K562 (cell line): ENCODE results near the gene CD320. TPM values are rescaled to one million over a fixed set of nuclear protein-coding genes. Genes with fewer than 3 reads are reported as not detected.

Experiments used
- CTBP1 ChIP-seq: fragments of 450-650 bp; IDR thresholded peaks from 2 replicates; pipeline ENCODE4 v1.6.1; 2016; ENCODE audit warnings: borderline replicate concordance
- NCOA4 ChIP-seq: fragments of 450-650 bp; IDR thresholded peaks from 2 replicates; pipeline ENCODE4 v1.6.1; 2018; ENCODE audit warnings: mild to moderate bottlenecking; ENCODE audit not compliant: partially characterized antibody
- PHB ChIP-seq: fragments of 250-450 bp; sonication (Bioruptor Pico); IDR thresholded peaks from 2 replicates; pipeline ENCODE4 v1.5.0; 2021
- PTTG1 ChIP-seq: fragments of 450-650 bp; IDR thresholded peaks from 2 replicates; pipeline ENCODE4 v1.6.1; 2016; ENCODE audit warnings: low read depth, mild to moderate bottlenecking, missing genetic modification characterization, missing compliant biosample characterization
- RHOXF2B ChIP-seq: fragments of 250-450 bp; sonication (Bioruptor Pico); conservative IDR thresholded peaks from 2 replicates; pipeline ENCODE4 v1.5.1; 2021
- SUPT5H ChIP-seq: fragments of 450-650 bp; IDR thresholded peaks from 2 replicates; pipeline ENCODE4 v1.6.1; 2016
- ZNF707 ChIP-seq: fragments of 250-450 bp; sonication (Bioruptor Pico); conservative IDR thresholded peaks from 2 replicates; pipeline ENCODE4 v1.8.0; 2022; ENCODE audit warnings: inconsistent platforms, mild to moderate bottlenecking, moderate library complexity
- polyA plus RNA-seq, 8 experiments: library from polyadenylated mRNA; depleted of rRNA in 4 of 8; stranded (reverse) in 5 of 8; unstranded in 3 of 8; fragments of >200 nt; fragmentation: Nextera tagmentation in 2 of 8; fragmentation: Illumina TruSeq in 1 of 8; extraction: Ambion mirVana in 2 of 8; extraction: Trizol in 1 of 8; gene quantifications; 2 replicates each; pipeline versions ENCODE4 v1.2.1 to v1.2.3, GENCODE V29; 2011 to 2014; ENCODE audit warnings: inconsistent platforms in 1 of 8, missing spikeins in 1 of 8
- total RNA-seq, 7 experiments: library from RNA; depleted of rRNA in 6 of 7; stranded (reverse); fragments of >200 nt in 6 of 7; fragmentation: Illumina TruSeq in 2 of 7; extraction: Trizol in 2 of 7; gene quantifications; 2 replicates each; pipeline versions ENCODE4 v1.2.1 to v1.2.3, GENCODE V29; 2011 to 2021; ENCODE audit warnings: low replicate concordance in 1 of 7
- TF ChIP-seq, protein P1 (sequence below): IDR thresholded peaks from 3 replicates; pipeline ENCODE4 v1.6.1; 2011; ENCODE audit warnings: borderline replicate concordance, mild to moderate bottlenecking, moderate library complexity; ENCODE audit not compliant: insufficient read length; ENCODE audit errors: extremely low read depth
- TF ChIP-seq, protein P2 (sequence below): fragments of 200-800 bp; sonication (Bioruptor generic); IDR thresholded peaks from 2 replicates; pipeline ENCODE4 v1.6.1; 2017; ENCODE audit warnings: missing genetic modification characterization, missing compliant biosample characterization
- TF ChIP-seq, protein P3 (sequence below): fragments of 450-650 bp; formaldehyde crosslinking; IDR thresholded peaks from 2 replicates; pipeline ENCODE4 v1.4.0; 2022; ENCODE audit warnings: missing genetic modification characterization
- TF ChIP-seq, protein P4 (sequence below): fragments of 250-450 bp; sonication (Bioruptor Pico); IDR thresholded peaks from 2 replicates; pipeline ENCODE4 v1.4.0; 2020
- TF ChIP-seq, protein P5 (sequence below): sonication (generic); formaldehyde crosslinking; IDR thresholded peaks from 2 replicates; pipeline ENCODE4 v1.9.0; 2022; ENCODE audit warnings: mild to moderate bottlenecking, missing genetic modification reagents

The CD320 gene
- total and polyA plus RNA-seq, 9 of the 15 experiments (the other 6 are each of a cell fraction or from before 2014, with no cell fraction given), result 0.45 to 94.5 (median 34.4) TPM

DNA sequence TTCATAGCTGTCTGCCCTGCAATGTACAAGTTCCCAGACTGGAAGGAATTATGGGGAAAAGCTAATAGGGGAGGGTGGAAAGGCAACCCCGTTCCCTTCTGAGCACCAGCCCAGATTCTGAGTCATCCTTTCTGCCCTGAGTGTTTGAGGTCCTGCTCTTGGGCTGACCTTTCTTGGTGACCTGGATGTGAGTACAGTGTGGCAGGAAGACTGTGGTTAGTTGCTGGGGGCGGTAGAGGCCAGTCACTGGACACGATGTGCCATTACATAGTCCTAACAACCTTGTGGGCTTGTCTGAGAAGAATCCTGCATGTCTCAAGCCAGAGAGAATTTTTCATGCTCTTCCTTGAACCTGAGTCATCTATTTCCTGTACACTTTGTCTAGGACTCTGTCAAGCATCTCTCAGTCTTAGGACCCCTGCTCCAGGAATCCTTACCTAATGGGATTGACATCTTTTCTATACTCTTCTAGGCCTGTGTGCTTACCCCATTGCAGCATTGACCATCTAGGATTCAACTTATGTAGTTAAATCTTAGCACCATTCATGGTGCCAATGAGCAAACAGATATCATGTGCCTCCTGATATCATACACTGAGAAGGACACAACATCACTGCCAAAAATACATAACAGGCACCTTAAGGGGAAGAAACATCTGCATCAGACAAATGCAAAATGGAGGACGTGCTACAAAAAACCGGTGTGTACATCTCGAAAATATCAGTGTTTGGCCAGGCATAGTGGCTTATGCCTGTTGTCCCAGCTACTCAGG, 47.7 kb upstream of the CD320 start (continued):
- TF ChIP-seq, protein P1, sequence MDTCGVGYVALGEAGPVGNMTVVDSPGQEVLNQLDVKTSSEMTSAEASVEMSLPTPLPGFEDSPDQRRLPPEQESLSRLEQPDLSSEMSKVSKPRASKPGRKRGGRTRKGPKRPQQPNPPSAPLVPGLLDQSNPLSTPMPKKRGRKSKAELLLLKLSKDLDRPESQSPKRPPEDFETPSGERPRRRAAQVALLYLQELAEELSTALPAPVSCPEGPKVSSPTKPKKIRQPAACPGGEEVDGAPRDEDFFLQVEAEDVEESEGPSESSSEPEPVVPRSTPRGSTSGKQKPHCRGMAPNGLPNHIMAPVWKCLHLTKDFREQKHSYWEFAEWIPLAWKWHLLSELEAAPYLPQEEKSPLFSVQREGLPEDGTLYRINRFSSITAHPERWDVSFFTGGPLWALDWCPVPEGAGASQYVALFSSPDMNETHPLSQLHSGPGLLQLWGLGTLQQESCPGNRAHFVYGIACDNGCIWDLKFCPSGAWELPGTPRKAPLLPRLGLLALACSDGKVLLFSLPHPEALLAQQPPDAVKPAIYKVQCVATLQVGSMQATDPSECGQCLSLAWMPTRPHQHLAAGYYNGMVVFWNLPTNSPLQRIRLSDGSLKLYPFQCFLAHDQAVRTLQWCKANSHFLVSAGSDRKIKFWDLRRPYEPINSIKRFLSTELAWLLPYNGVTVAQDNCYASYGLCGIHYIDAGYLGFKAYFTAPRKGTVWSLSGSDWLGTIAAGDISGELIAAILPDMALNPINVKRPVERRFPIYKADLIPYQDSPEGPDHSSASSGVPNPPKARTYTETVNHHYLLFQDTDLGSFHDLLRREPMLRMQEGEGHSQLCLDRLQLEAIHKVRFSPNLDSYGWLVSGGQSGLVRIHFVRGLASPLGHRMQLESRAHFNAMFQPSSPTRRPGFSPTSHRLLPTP, result no peak
- TF ChIP-seq, protein P2, sequence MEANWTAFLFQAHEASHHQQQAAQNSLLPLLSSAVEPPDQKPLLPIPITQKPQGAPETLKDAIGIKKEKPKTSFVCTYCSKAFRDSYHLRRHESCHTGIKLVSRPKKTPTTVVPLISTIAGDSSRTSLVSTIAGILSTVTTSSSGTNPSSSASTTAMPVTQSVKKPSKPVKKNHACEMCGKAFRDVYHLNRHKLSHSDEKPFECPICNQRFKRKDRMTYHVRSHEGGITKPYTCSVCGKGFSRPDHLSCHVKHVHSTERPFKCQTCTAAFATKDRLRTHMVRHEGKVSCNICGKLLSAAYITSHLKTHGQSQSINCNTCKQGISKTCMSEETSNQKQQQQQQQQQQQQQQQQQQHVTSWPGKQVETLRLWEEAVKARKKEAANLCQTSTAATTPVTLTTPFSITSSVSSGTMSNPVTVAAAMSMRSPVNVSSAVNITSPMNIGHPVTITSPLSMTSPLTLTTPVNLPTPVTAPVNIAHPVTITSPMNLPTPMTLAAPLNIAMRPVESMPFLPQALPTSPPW (CRISPR knock-in tag), result peak; percentile 60
- TF ChIP-seq, protein P3, sequence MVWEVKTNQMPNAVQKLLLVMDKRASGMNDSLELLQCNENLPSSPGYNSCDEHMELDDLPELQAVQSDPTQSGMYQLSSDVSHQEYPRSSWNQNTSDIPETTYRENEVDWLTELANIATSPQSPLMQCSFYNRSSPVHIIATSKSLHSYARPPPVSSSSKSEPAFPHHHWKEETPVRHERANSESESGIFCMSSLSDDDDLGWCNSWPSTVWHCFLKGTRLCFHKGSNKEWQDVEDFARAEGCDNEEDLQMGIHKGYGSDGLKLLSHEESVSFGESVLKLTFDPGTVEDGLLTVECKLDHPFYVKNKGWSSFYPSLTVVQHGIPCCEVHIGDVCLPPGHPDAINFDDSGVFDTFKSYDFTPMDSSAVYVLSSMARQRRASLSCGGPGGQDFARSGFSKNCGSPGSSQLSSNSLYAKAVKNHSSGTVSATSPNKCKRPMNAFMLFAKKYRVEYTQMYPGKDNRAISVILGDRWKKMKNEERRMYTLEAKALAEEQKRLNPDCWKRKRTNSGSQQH (CRISPR knock-in tag), result no peak
- no peak for TF ChIP-seq ZNF707 (CRISPR knock-in tag)
- TF ChIP-seq RHOXF2B, result no peak
- no peak for TF ChIP-seq PTTG1
- no peak for TF ChIP-seq PHB (CRISPR knock-in tag)
- no peak for TF ChIP-seq NCOA4
- no peak for TF ChIP-seq SUPT5H
- TF ChIP-seq, protein P4, sequence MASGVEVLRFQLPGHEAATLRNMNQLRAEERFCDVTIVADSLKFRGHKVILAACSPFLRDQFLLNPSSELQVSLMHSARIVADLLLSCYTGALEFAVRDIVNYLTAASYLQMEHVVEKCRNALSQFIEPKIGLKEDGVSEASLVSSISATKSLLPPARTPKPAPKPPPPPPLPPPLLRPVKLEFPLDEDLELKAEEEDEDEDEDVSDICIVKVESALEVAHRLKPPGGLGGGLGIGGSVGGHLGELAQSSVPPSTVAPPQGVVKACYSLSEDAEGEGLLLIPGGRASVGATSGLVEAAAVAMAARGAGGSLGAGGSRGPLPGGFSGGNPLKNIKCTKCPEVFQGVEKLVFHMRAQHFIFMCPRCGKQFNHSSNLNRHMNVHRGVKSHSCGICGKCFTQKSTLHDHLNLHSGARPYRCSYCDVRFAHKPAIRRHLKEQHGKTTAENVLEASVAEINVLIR, result no peak
- TF ChIP-seq, protein P5, sequence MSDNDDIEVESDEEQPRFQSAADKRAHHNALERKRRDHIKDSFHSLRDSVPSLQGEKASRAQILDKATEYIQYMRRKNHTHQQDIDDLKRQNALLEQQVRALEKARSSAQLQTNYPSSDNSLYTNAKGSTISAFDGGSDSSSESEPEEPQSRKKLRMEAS (CRISPR knock-in tag), result no peak
- peak; percentile 86 for TF ChIP-seq CTBP1
